Right lung (tissue), 5 donors: ENCODE data around the gene DLK1. TPM values are rescaled to one million over a fixed set of nuclear protein-coding genes. Genes with fewer than 3 reads are reported as not detected.

Experiments used
- DNase-seq, 2 donors: peaks; one replicate each; pipeline ENCODE4 v3.0.0-alpha.2; 2013
- polyA plus RNA-seq, 5 donors: library from polyadenylated mRNA; unstranded; fragments of 120-200 nt; gene quantifications; one replicate each; pipeline versions ENCODE4 v1.2.1 to v1.2.3, GENCODE V29; 2013; ENCODE audit warnings: inconsistent platforms in 1 of 5, low replicate concordance in 1 of 5; ENCODE audit not compliant: insufficient read length in 5 of 5, insufficient read depth in 1 of 5

DLK1 gene
- polyA plus RNA-seq, 5 donors, result 0.41 to 117 (median 2.8) TPM

DNA sequence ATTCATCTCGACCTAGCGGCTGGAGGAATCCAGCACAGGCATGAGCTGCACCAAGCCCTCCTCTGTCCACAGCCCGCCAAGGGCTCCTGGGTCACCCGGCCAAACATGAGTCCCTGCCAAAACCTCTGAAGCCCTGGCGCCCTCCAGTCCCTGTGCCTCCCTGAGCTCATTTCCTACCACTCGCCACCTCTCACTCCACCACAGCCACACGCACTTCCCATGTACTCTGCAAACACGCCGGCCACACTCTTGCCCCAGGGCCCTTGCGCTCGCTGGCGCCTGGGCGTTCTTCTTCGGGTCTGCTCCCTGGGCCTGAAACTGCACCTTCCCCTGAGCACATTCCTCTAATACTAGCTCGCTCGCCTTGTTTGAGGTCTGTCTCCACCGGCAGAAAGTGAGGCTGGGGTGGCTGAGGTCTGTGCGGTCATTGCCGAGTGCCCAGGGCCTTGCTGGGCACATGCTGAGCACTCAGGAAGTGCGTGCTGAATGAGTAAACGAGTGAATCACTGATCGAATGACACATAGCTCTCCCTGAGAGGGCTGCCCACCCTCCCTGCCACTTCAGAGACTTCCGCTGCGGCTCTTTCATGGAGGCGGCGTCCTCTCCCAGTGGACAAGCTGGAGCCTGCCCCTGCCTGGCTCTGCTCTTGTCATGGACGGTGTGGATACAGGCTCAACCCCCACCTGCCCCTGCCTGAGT lies 33.7 kb upstream of the DLK1 start:
- DNase-seq, result no peak

DNA sequence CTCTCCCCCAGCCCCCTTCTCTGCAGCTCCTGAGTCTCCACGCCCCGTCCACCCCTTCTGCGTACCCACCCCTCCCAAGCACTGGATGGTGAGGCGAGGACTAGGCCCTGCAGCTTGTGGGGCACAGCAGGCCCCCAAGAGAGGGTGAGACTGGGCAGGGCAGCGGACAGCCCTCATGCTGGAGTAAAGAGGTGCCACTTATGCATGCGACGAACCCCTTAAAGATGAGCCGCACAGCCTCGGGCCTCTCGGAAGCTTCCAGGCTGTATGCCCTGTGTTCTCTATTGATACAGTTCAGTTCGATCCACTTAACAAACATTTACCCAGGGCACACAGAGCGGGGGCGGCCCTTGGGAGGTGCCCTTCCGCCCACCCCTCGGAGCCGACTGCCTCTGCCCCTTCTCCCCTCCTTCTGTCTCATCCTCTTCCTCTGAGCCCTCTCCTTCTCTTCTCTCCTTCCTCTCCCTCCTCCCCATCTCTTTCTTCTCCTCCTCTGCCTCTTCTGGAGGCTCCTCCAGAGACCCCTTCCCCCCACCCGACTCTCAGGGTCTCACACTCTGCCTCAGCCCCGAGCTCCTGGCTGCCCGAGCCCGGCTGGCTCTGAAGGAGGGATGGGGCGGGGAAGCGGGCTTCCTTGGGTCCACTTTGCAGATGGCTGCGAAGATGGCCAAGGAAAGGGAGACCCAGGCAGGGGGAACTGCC lies 32.7 kb upstream of the DLK1 start:
- DNase-seq, result no peak

DNA sequence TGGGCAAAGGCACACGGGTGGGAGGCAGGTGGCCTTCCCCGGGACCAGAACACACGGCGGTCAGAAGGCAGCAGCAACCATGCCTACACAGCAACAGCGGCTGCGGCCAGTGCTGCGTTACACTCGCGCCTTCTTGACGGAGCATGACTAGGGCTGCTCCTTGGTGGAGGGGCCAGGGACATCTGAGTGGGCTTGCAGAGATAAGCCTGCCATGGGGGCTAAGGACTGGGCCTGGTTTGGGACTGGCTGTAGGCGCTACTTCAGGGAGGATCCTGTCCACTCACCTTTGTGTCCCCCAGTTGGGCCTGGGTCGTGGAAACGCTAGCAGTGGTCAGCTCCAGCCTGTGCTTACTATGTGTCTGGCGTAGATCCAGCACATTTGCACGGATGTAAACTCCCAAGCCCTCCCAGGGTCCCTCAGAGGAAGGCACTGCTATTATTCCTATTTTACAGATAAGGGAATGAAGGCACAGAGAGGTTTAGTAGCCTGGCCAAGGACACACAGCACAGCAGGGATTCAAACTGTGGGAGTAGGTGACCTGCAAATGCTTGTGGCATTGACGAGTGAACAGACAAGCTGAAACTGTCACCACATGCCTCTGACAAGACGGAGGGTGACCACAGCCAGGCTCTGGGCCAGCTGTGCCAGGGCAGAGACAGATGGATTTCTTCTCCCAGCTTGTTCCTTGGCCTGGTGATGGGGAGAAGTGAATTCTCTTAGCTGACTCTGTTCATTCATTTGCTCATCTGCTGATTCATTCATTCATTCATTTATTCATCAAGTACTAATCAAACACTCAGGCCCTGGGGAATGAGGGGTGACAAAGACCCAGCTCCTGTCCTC lies 31.9 kb upstream of the DLK1 start:
- no peak for DNase-seq

DNA sequence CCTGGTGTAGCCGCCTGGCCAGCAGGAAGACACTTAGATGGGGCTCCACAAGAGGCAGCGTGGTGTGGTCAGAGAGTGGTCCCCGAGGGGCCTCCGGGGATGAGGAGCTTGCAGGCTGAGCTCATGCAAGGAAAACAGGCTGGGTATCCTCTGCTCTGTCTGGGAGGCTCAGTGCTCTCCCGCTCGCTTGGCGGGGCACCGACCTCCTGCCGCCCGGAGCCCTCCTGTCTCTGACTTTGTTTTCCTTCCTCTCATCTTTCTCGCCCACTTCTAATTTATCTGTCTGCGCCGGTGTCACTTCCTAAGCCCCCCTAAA lies 31.3 kb upstream of the DLK1 start:
- no peak for DNase-seq

DNA sequence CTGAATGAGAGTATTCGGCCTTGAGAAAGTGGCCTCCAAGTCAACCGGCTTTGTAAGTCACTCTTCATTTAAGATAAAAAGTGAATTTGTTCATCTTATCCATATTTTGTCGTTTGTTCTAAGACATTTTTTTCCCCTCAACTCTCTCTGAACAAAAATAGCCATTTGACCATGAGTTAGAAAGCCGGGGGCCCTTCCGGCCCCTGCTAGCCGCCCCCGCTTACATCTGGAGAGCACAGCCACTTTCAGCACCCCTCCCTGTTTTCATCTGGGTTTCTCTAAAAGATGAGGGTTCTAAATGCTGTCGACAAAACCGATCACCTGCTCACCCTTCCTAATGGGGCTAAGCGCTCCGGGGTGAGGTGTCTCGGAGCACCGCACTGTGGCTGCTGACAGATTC lies 30.7 kb upstream of the DLK1 start:
- DNase-seq, result no peak

DNA sequence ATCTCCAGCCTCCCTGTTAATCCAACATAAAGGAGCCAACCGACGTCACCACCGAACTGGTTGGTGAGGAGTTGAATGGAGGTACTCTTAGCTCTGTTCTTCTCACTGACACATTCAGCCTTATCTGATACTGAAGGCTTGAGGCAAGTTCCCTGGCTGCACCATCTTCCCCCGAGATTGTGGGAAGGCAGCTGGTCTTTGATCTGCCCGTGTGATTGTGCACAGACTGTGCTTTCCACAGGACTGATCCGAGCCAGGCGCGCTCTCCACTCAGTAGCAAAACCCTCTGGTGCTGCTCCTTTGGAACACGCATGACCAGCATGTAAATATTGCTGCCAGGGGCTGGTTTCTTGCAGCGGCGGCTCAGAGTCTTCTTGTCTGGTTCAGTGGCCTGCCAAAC lies 30.1 kb upstream of the DLK1 start:
- no peak for DNase-seq

DNA sequence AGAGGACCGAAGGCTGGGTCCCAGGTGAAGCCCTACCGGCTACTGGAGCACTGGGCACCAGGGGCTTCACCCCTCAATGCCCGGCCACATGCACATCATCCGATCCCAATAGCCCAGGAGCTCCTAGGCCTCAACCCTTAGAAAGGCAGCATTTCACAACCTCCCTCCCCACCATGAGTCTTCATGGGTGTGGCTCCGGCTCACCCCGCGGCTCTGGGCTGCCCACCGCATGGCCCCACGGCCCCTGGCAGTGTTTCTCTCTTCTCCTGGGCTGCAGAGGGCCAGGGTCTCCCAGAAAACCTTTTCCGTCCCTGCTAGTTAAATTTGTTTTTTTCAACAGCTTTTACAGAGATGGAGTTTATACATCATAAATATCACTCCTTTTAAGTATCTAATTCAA lies 28.6 kb upstream of the DLK1 start:
- no peak for DNase-seq

DNA sequence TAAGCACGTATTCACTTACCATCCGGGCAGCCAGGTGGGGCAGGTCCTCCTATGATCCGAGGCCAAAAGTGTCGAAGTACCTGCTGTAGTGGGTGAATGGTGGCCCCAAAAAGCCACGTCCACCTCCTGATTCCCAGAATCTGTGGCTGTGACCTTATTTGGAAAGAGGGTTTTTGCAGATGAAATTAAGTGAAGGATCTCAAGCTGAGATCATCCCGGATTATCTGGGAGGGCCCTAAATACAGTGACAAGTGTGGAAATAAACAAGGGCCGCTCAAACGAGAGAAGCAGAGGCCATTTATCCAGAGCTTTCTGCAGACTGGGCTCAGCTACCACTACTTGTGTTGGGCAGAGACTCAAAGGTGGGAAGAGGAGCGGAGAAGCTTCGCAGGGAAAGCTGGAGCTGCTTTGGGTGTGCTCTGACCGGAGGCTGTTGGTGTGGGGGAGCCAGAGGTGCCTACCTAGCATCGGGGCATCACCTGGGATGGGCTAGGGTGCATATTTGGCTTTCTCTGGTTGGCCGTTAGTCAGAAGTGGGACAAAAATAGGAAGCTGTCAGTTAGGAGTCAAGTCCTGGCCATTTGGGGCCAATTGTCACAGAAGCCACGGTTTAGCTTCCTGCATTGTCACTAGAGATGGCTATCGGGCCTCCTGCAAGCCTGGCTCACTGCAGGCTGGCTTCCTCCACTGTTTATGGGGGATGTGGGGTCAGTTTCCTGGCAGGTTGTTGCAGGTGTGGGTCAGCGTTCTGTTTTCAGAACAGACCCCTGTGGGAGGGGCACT lies 27.8 kb upstream of the DLK1 start:
- DNase-seq, result no peak

DNA sequence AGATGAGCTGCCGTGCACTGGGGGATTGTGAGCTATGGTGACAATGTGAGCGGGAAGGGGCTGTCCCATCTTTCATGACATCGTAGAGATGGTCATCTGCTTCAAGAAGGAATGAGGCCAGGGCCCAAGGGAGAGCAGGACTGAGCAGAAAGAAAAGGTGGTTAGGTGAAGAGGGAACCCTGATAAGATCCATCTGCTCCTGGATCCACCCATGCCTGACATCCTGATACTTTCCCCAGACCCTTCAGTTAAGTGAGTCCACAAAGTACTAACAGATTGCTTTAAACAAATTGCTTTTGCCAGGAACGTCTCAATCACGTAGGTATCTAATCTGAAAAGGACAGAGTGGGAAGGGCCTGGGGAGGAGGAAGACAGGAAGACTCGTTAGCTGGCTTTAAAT lies 25.4 kb upstream of the DLK1 start:
- no peak for DNase-seq

DNA sequence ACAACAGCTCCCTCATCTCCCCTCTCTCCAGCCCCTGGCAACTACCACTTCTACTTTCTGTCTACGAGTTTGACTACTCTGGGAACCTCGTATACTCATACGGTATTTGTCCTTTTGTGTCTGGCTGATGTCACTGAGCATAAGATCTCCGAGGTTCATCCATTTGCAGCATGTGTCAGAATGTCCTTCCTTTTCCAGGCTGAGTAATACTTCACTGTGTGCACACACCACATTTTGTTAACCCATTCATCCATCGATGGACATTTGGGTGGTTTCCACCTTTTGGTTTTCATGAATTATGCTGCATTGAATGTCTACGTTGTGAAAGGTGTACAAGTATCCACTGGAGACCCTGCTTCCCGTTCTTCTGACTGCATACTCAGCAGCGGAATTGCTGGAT lies 24.1 kb upstream of the DLK1 start:
- DNase-seq, result no peak

DNA sequence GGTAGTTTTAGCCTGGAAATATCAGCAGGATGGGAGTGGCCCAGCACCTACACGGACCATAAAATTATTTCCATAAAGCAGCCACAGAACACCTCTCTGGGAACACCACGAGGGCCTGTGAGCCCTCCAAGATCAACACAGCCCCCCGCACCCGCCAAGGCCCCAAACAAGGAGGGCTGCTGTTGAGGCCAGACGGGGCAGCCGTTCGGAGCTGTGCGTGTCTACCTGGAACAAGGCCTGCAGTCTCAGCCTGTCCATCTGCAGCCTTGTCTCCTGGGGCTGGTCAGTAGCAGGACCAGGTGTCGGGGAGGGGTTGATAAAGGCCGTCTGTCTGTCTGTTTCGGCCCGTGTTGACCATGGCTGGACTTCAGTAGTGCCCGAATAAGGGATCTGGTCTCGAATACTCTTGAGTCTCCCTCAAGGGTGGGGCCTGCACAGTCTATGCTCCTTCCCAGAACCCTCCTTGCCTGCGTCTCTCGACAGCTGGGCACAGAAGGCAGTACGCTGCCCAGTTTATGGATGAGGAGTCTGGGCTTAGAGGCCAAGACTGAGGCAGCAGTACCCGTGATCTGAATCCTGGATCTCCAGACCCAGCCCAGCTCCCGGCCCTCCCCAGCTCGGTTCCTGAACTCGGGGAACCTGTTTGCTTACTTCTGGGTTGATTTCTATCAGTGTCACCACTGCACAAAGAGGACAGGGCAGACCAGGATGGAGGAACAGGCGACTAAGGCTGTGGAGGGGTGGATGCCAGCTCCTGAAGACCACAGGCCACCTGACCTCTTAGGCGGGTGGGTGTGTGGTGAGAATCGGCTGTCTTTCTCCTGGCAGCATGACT lies 23.1 kb upstream of the DLK1 start:
- DNase-seq, result no peak

DNA sequence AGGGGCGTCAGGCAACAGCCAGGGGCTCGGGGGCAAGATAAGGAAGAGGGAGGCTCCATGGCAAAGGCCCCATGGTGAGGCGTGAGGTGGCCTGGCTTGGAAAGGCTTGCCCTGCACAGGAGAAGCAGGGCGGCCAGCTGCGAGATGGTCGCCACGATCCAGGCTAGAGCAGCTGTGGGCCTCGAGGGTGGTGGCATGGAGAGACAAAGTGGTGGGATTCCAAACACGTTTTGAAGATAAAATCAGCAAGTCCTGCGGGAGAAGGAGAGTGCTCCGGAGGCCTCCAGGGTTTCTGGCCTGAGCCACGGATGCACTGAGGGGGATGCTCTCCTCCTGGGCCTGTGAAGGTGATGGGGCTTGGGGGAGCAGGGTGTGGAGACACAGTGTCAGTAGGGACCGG lies 20.5 kb upstream of the DLK1 start:
- DNase-seq, result no peak

DNA sequence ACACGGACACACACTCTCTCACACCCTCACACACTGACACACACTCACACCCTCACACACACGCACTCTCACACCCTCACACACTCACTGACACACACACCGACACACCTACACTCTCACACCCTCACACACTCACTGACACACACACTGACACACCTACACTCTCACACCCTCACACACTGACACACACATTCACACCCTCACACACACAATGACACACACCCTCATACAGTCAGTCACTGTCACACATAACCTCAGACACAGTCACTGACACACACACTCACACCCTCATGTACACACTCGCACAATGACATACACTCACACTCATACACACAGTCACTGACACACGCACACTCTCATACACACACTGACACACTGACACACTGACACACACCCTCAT lies 19.8 kb upstream of the DLK1 start:
- no peak for DNase-seq

DNA sequence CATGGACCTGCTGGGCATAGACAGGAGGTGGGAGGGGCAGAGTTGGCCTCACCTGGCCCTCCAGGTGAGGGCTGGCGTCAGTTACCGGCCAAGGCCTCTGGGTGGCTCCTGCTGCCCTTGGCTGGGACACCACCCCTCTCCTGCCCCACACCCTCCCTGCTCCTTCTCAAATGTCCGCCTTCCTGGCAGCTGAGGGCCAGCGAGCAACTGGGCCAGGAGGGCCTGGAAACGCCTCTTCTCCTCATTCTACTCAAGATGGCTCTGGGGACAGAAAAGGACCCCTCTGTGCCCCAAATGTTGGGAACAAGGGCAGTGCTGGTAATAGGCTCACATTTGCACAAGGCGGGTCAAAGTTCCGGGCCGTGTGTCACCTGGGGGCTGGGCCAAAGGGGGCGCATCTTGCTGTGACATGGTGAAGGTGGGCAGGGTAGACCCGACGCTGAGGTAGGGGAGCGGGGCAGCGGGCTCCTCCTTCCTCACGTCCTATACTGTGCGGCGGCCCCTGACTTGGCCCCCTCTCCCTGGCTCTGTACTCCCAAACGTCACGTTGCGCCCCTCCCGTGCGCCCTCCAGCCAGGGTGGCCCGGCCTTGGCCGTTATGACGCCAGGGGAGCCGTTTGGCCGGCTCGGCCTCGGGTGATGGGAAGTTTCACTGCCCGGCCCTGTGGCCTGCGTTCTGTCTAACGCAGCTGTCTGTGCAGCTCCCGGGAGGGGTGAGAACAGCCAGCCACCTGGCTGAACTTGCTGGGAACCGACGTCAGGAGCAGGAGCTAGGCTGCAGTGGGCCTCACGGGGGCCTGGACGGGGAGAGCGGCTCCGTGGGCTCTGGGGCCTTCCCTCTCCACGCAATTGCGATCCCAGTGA lies 18.0 kb upstream of the DLK1 start:
- no peak for DNase-seq

DNA sequence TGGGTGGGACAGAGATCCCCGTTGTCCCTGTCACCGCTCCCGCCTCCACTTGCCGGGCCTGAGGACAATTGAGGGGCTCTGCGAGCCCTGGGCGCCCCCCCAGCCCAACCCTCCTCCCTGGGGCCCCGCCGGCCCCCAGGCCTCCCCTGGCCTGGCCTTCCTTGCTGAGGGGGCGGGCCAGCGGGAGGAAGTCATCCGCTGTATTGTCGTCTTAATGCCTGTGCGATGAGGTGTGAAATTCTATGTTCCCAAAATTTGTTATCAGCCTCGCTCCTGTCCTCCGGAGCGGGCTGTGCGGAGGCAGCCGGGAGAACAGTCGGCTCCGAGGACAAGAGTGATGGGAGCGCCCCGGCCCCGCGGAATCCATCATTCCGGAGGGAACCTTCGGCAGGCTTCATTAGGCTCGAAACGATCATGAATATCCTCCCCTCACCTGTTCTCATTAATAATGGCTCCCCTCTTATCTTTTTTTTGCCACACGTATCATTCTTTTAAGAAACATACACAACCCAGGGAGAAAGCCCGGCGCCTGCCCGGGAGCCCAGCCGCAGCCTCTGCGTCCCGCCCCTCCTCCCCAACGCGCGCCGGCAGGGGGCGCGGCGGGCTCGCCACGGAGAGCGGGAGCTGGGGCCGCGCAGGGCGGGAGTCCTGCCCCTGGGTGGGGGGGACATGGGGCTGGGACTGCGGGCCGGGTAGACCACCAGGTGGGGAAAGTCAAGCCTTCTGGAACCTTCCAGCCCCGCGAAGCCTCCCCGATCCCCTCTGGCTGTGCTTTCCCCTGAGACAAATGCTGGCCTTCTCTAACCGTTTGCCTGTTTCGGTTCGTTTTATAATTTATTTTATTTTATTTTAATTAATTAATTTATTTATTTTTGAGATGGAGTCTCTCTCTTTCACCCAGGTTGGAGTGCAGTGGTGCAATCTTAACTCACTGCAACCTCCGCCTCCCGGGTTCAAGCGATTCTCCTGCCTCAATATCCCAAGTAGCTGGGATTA lies 17.1 kb upstream of the DLK1 start:
- DNase-seq, result peak in 1 of 2 donors; percentile 55

DNA sequence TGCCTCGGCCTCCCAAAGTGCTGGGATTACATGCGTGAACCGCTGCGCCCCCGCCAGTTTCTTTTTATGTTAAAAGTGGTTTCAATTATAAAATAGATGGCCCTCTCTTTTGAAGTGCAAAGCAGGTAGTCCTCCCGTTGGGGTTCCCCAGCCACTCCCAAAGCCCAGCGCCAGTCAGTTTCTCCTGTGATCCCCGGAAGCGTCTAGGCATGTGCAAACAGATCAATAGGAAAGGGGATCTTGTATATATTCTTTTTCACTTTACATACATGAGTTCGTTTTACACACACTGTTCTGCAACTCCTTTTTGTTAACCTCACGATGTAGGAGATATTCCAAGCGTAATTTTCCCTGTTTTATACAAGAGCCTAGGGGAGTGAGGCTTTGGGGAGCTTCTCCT lies 16.3 kb upstream of the DLK1 start:
- no peak for DNase-seq

DNA sequence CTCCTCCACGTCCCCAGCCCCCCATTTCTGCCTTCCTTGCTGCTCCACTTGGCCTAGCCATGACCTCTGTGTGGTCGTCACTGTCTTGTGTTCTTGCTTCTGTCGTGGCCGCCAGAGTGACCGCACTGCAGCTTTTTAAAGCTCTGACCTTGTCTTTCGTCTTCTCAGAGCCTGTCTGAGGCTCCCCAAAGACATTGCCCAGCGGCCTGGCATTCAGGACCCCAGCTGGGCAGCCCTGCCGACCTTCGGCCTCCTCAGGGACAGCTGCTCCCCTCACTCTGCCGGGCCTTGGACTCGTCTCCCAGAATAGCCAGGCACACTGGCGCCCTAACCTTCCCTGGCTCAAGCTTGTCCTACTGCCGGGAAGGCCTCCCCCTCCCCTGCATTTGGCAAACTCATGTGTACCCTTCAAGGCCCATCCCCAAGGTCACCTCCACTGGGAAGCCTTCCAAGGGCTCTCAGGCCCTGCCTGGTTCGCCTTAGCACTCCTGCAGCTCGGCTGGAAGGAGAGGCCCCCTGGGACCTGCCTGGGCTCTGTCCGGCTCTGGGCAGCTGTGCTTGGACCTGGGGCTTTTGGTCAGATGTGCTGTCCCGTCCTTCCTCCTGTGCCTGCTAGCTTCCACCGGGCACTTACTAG lies 15.7 kb upstream of the DLK1 start:
- DNase-seq, result no peak

DNA sequence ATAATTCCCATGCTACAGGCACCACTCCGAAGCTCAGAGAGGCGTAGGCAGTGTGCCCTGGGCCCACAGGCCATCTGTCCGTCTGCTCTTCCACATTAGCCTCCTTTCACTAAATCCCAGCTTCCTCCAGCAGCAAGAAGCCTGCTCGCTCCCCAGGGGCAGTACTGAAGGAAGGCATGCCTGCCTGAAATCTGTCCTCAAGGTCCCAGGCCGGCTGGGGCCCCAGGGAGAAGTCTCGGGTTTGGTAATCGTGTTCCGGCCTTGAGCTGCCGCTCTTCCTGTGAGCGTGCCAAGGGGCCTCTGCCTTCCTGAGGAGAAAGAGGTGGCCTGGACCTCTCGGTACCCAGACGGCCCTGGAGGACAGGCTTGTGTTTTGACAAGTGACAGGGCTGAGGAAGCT lies 15.2 kb upstream of the DLK1 start:
- DNase-seq, result no peak

DNA sequence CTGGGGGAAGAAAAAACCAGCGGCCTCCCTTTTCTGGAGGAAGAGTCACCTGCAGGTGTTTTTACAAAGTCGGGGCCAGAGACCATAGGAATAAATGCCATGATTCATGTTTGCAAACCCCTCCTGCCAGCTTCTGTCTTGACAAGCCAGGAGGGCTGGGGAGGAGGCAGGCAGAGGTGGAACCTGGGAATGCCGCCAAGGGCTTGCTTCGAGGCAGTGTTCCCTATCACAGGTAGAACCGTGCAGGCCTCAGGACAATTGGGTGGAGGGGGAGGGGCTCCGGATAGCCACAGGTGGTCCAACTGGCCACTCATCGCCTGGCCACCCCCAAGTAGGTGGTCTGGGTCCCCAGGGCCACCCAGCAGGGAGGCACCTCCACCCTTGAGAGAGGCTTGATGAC lies 14.2 kb upstream of the DLK1 start:
- no peak for DNase-seq
